Amygdala (tissue), 56 donors: Measurements from ENCODE around the gene MRO.

ENCODE experiments used
- DNase-seq, 56 donors: peaks; one replicate each; lab custom pipeline; 2025; lab: John Stamatoyannopoulos, UW

The MRO gene

DNA sequence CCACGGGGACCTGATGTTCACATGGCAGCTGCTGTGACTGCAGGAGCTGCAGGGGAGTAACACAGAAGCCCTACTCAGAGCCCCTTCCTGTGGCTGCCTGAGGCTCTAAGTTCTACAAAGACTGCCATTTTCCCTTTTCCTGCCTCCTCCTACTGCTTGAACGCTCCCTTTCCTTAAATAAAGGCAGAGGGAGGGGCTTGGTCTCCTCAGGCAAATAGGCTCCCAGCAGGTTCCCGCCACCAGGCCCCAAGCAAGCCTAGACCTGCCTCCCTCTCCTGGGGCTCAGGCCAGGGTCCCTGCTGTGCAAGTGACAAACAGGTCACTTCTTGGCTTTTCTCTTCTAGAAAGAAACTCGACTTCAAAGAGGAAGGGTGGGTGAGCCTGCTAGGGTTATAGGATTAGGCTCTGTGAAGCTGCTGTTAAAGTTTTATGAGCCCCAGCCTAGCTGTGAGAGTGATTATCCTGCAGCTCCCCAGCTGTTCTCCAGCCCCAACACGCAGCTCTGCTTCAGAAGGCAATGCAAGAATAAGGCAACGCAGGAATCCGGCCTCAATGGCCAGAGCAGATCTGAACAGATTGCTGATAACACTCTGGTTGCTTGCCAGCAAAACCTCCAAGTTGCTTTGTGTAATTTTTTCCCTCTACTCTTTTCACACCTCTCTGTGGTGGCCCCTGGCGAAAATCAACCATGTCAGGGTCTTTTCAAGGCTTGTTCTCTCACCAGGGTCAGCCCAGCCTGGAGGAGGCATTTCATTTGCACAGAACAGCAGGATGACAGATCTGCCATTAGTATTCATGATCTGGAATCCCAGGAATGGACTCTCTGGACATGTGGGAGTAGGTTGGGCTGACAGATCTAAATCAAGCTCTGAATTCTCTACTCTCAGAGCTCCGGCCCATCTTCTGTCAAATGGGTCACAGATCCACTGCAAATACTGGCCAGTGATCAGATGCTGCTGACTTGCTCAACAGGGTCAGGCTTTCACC is 71.3 kb downstream of the MRO start:
- DNase-seq: no peak

DNA sequence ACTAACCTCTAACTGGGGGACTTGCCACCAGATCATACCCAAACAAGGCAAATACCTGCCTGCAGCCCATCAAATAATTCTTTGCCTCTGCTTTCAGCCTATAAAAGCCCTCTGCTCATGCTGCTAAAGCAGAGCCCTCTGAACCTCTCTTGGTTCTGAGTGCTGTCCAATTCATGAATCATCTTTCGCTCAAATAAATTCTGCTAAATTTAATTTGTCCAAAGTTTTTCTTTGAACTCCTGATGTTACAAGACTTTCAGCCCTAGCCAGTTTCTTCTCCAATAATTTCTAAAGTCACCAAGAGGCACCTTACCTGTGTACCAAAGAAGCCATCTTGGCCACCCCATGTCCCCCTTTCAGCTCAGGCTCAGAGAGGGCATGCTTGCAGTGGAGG is 72.0 kb downstream of the MRO start:
- DNase-seq: no peak

DNA sequence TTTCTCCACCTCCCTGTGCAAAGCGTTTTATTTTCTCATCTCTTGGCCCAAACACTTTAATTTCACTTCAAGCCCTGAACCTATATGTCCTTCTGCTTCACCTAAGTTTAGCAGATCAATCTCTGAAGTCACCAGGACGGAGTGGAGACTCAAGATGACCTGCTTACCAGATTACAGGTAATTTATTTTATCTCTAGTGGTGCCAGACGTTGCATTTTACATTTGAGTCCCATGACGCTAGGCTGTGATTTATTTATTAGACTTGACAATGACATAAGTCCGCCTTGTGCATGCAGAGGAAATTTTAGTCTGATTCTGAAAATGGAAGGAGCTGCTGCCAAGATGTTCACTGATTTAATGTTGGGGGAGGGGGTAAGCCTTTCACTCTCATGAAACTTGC is 73.9 kb downstream of the MRO start:
- no peak for DNase-seq
